Peyer's patch (tissue), 4 donors: Measurements from ENCODE around the gene SPATA2.

Experiments
- POLR2A ChIP-seq, 2 donors: fragments of 450-650 bp; IDR thresholded peaks; one replicate each; pipeline ENCODE4 v1.5.1; 2017; ENCODE audit warnings: antibody characterized with exemption in 2 of 2, mild to moderate bottlenecking in 2 of 2, moderate library complexity in 2 of 2
- TF ChIP-seq, protein P1 (sequence below), 6 experiments: fragments of 450-650 bp in 4 of 6; fragments of 200-600 bp in 2 of 6; sonication (generic) in 1 of 6; IDR thresholded peaks; one replicate each; pipeline ENCODE4 v1.5.1; 2017 to 2019; ENCODE audit warnings: antibody characterized with exemption in 6 of 6, mild to moderate bottlenecking in 3 of 6, moderate library complexity in 1 of 6

DNA sequence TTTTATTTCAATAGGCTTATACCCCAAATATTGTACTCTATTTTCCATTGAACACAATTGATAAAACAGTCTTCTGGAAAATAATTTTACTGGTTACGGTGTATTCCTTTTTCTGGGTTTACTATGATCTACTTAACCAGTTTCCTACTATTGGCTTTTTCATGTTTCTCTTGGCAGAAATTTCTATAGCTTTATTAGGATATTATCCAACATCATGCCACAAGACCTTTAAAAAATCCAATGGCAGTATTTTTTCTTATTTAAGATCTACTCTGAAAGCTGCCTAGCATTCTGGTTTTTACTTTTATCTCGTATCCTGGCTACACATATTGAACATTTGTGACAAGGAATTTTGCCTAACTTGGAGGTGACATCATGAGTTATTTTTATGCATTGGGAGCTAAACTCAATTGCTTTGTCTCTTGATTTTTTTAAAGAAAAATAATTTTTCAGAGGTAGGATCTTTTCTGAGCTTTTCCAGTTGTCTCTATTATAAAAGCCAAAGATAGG is 57.2 kb downstream of the SPATA2 start:
- TF ChIP-seq, protein P1, sequence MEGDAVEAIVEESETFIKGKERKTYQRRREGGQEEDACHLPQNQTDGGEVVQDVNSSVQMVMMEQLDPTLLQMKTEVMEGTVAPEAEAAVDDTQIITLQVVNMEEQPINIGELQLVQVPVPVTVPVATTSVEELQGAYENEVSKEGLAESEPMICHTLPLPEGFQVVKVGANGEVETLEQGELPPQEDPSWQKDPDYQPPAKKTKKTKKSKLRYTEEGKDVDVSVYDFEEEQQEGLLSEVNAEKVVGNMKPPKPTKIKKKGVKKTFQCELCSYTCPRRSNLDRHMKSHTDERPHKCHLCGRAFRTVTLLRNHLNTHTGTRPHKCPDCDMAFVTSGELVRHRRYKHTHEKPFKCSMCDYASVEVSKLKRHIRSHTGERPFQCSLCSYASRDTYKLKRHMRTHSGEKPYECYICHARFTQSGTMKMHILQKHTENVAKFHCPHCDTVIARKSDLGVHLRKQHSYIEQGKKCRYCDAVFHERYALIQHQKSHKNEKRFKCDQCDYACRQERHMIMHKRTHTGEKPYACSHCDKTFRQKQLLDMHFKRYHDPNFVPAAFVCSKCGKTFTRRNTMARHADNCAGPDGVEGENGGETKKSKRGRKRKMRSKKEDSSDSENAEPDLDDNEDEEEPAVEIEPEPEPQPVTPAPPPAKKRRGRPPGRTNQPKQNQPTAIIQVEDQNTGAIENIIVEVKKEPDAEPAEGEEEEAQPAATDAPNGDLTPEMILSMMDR (IDR thresholded peaks at IDR 0.05), result no peak
- TF ChIP-seq POLR2A (IDR thresholded peaks at IDR 0.05), result no peak
